Activated CD4-positive, CD25-positive, alpha-beta regulatory T cell treated with anti-CD3 and anti-CD28 coated beads, Interleukin-2, amount 50 U/mL, for 16 hours (primary cell): ENCODE measurements around the gene CARF.
"Not testable (repeated sequence)": the region's sequence is repeated elsewhere in the genome, so short reads cannot be mapped to it uniquely, and the experiment has no call there.

Experiments
- DNase-seq: peaks from one replicate; pipeline ENCODE4 v3.0.0-alpha.2; 2020; ENCODE audit warnings: low read depth, low spot score

The CARF gene, protein sequence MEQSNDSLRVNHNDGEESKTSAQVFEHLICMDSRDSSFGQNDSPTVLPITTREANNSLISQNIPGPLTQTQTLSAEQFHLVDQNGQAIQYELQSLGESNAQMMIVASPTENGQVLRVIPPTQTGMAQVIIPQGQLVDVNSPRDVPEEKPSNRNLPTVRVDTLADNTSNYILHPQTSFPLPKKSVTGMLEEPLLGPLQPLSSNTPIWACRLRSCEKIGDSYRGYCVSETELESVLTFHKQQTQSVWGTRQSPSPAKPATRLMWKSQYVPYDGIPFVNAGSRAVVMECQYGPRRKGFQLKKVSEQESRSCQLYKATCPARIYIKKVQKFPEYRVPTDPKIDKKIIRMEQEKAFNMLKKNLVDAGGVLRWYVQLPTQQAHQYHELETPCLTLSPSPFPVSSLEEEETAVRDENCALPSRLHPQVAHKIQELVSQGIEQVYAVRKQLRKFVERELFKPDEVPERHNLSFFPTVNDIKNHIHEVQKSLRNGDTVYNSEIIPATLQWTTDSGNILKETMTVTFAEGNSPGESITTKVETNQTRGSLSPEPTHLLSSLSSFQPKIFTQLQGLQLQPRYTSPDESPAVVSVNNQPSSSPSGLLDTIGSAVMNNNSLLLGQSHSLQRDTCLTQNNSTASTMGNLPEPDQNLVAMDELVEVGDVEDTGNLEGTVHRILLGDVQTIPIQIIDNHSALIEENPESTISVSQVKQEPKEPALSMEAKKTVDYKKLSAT

DNA sequence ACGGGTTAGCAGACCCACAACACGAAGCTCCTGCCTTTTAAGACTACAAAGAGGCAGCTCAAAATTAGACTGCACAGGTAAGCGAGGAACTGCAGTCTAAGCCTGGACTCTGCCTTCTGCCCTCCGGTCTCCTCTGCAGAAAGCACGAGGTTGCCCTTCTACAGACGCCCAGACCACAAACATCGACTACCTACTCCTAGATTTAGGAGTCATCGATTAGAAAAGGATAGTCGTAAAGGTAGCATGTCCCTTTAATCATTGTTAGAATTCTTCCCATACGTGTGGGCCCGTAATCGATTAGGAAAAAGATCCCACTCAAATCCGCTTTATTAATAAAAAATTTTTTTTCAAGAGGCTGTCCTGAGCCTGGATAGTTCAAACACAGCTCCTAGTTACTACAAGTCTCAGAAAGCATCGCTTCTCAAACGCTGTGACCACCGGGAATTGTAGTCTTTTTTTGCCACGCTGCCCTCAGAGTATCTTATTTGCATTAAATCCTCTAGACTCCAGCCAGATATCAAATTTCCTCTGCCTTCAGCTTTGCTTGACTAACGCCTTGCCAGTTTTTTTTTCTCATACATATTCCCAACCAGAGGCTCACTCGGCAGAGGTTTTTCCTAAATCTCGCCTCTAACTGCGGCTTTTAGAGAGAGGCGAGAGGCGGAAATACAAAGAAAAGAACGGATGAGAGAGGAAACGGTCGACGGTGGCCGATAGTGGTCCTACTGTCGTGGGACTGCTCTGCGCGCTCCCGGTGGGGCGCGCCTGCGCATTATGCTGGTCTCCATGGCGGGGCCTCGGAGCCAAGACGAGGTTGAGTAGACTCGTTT lies at the start of gene CARF, which contains the start of gene WDR12:
Gene CARF, plus strand, starts transcription at position 764 of the 830 bp plus-strand sequence. CDS start 29,628 bp downstream, outside the sequence.
Gene WDR12, minus strand, starts transcription at position 162 of the 830 bp plus-strand sequence. CDS start 197 bp downstream, outside the sequence.
- DNase-seq, result peak; percentile 80

DNA sequence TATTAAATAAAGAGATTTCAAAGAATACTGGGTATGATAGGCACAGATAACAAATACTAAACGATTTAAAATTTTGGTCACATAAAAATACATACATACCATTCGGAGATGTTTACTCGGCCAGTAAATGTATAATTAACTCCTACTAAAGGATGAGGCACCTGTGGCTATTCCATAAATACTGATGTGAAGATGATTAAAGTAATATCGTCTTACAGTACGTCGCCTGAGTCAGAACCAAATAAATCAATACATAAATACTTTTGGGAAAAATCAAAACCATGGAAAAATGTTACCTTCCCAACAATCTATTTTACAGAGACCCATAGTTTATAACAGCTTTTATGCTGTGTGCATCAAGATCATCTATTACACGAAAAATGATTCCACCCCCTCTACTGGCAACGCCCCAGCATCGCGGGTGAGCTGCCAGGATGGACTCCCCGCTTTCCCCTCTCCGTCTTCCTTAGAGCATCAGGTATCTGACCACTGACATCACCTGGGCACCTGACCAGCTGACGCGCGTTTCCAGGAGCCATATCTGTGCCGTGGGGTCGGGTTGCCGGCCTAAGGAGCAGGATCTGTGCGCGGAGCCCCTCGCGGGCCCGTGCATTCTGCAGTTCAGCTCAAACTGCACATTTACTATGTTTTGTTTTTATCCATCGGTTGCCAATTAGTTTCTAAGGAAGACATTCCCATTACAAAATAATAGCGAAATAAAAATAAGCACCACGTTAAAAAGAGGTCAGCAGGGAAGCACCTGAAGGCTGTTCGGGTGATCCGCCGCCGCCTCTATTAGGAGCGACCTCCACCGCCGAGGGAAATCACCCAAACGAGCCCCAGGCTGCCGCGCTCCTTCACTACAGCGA lies 41.4 kb upstream of the CARF start:
- DNase-seq, result peak; percentile 44

DNA sequence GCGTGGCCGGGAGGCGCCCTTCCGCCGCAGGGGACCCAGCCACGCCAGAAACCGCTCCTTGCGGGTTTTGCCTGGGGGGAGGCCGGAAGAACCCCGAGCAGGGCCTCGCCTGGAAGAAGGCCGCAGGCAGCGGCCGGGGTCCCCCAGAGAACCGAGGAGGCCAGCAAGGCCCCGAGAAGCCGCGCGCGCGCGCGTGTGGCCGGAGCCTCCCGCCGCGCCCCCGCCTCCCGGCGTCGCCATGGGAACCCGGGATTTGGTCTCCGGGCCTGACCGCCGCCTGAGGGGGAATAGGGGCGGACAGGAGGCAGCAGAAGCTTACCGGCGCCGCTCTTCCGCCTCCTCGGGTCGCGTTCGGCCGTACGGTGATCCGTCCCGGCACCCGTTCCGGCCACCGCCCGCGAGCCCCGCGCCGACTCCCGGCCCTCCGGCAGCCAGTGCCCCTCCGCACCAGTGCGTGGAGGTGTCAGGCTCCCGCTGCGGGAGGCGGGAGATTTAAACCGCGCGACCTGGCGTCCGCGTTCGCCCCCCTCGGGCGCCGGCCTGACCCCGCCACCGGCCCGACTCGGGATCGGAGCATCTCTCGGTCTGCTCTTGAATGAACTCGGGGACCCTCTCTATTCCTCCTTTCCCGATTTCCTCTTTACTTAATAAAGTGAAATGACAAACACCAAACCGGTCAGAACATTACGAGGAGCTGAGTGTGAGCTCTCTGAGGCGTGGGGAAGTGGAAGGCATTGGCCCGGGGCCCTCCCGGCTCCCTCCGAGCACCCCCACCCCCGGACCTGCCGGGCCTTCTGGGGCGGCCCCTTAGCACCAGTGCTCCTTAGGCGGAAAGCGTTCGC lies 40.6 kb upstream of the CARF start, which contains the start of gene ICA1L:
Gene ICA1L, minus strand, starts transcription at position 467 of the 842 bp plus-strand sequence. CDS start 42,757 bp downstream, outside the sequence.
- DNase-seq, result peak; percentile 27

DNA sequence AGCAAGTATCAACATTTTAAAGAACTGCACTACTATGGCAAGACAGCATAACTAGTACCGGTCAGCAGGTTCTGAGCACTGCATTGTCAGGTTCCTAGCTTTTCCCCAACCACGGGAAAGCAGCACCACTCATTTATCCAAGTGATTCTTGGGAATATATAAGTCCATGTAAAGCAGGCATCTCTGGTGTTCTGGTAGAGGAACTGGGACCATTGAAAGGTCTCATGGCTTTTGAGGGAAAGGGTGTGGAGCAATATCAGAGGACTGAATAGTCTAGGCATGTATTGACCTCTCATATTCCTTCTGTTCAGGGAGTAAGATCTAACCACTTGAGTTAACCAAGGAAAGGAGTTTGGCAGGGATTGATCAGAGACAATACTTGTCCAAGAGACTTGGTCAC lies 34.4 kb upstream of the CARF start:
- no peak for DNase-seq

DNA sequence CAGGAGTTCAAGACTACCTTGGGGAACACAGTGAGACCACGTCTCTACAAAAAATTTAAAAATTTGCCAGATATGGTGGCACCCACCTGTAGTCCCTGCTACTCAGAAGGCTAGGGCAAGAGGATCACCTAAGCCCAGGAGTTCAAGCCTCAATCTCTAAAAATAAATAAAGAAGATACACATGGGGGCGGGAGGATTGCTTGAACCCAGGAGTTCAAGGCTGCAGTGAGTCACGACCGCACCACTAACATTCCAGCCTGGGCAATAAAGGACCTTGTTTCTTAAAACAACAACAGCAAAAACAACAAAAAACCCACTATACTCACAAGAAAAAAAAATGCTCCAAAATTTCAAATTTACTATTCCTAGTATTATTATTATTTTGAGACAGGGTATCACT lies 30.5 kb upstream of the CARF start:
- no peak for DNase-seq

DNA sequence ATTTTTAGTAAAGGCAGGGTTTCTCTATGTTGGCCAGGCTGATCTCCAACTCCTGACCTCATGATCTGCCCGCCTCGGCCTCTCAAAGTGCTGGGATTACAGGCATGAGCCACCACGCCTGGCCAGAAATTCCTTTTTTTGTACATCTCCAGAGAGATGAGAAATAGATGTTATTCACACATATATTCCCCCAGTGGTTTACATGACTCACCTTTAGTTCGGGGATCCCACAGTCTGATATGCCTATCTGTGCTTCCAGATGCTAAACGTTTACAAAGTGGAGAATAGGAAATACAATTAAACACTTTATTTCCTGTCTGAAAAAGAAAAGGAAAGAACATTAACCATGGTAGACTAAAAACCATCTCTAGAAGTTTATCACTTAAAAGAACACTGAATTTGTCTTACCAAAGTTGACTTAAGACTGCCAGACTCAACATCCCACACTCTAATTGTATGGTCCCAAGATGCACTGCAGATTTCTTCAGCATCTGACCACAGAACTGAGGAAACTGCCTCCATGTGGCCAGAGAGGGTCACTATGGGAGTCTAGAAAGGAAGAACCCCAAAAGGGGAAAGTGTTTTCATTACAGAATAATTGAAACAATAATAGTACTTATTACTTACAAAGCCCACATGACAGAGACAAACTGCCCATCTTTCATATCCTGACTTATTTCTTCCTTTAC lies 27.9 kb upstream of the CARF start:
- no peak for DNase-seq

DNA sequence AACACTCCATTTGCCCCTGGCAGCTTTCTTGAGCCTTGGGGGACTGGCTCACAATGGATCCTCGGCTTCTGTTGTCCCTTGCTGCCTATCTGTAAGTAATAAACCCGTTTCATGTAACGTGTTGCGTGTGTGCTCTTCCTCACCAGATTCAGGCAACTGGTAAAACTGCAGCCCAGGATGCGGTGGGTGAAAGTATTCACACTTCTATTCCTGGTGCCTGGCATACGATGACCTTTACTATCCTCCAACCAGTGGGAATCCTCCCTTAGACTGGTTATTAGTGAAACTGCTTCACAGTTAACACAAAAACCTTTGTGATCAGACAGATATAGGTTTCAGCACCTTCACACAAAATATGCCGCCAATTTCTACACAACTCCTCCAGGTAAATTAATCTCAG lies 26.9 kb upstream of the CARF start:
- DNase-seq, result no peak

DNA sequence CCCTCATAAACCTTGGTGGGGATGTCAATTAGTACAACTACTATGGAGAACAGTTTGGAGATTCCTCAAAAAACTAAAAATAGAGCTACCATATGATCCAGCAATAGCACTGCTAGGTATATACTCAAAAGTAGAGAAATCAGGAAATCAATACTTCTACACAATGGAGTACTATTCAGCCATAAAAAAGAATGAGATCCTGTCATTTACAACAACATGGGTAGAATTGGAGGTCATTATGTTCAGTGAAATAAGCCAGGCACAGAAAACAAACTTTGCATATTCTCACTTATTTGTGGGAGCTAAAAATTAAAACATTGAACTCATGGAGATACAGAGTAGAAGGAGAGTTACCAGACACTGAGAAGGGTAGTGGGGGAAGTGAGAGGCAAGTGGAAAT lies 6.6 kb upstream of the CARF start:
- DNase-seq, result not testable (repeated sequence)

DNA sequence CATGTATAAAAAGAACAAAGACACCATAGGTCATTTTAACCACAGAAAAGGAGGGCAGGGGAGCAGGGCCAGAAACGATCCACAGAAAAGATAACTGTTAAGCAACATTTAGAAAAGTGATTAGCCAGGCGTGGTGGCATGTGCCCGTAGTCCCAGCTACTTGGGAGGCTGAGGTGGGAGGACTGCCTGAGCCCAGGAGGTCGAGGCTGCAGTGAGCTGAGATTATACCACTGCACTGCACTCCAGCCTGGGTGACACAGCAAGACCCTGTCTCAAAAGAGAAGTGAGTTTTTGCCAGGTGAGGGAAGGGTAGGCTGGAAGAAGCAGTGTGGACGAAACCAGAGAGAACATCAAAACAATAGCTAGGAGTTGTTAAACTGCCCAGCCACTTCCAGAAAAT lies 3.9 kb upstream of the CARF start:
- no peak for DNase-seq

DNA sequence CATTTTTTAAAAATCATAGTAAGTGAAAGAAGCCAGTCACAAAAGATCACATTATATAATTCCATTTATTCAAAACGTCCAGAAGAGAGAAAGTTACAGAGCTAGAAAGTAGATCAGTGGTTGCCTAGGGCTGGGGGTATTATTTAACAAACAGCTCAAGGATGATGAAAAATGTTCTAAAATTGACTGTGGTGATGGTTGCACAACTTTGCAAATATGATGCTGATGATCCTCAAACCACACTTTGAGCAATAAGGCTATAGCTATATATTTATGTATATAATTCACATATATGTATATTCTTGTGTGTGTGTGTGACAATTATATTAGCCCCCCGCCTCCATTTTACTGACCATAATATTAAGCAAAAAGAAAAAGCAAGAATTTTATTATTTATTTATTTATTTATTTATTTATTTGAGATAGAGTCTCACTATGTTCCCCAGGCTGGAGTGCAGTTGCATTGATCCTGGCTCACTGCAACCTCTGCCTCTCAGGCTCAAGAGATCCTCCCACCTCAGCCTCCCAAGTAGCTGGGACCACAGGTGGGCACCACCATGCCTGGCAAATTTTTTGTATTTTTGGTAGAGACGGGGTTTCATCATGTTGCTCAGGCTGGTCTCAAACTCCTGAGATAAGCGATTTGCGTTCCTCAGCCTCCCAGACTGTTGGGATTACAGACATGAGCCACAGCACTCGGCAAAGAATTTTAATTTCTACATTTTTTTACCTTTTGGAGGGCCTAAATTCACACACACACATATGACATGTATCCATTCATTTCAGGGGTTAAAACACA lies 2.5 kb upstream of the CARF start:
- no peak for DNase-seq

DNA sequence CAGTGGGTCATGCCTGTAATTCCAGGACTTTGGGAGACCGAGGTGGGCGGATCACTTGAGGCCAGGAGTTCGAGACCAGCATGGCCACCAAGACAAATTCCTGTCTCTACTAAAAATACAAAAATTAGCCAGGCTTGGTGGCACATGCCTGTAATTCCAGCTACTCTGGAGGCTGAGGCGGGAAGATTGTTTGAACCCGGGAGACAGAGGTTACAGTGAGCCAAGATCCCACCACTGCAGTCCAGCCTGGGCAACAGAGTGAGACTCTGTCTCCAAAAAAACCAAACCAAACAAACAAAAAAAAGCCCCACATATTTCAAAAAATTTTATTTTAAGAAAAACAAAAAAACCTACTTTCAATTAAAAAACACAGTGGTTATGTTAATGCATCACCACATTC lies 1.8 kb upstream of the CARF start:
- DNase-seq, result not testable (repeated sequence)

DNA sequence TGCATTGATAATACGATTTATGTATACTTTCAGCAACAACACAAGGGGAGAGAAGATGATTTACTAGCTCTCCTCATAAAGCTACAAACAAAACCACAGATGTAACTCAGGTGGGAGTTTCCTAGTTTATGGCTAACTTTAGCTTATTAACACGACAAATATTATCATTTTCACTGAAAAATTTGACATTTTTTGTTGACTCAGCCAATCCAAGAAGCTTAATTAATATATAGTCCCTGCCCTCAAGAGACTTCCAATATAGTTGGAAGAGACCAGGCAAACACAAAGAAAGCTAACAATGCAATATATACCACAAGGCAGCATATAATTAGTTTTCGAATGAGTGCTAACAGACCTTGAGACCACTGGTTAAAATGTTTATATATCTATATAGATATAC lies 1.4 kb upstream of the CARF start:
- DNase-seq, result no peak

DNA sequence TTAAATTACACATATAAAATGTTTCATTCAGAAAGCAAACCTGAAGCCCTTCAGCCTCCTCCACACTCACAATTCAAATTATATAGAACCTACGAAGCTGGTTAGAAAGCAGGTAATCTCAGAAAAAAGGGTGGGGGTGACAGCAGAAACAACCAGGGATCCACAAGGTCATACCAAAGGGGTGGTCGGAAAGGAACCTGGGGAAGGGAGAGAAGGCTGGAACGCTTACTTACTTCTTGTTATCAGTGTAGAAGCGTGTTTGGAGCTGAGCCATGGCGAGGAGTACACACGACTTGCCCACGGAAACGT lies 918 bp upstream of the CARF start:
- DNase-seq, result no peak

DNA sequence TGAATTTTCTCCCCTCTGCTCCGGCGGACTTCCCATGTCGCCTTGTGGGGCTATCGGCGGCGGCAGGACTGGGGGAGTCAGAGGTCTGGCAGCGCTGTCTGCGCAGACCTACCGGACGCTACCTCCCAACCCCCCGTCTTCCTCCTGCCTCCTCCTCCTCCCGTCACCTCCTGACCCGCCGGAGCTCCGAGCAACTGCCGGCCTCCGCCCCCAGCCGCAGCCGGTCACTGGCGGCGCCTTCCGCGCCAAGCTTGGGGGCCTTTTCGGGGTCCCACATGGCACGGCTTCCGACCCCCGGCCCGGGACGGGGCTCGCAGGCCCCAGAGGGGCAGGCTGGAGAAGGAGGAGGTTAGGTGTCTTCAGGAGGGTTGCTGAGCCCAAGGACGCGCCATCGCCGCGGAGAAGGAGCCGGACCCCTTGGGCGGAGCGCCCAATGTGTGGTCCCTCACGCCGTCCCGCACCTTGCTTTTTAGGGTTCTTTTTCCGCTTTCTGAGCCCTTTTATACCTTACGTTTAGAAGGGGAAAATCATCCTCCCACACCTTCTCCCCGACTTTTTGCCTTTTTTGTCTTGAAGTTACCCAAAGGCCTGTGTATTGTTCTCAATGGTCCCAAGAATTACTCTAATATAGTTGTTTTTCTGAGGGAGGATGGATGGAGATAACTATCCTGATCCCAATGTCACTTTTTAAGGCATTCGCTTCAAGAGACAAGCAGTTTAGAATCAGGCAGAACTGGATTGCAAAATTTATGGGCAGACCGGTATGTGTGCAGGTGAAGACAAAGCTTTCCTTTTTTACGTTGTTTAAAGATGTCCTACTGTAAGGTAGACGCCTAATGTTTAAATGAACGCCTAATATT lies 497 bp downstream of the CARF start:
- not testable (repeated sequence) for DNase-seq

DNA sequence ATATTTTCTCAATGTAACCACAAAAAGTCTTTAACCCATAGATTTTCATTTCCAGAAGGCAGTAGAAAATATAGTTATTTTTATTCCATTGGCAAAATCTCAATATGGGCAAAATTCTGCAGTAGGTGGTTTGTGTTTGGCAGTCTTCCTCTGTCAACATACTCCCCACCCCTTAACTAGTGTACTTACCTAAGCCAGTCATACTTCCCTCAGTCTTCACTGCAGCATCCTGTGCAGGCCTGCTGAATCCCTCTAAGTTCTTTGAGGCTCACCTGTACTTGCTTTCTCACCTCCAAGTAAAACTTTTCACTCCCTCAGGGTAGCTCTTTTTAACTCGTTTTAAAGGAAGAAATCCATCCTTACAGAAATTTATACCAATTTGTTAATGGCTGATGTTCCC lies 6.8 kb downstream of the CARF start:
- no peak for DNase-seq

DNA sequence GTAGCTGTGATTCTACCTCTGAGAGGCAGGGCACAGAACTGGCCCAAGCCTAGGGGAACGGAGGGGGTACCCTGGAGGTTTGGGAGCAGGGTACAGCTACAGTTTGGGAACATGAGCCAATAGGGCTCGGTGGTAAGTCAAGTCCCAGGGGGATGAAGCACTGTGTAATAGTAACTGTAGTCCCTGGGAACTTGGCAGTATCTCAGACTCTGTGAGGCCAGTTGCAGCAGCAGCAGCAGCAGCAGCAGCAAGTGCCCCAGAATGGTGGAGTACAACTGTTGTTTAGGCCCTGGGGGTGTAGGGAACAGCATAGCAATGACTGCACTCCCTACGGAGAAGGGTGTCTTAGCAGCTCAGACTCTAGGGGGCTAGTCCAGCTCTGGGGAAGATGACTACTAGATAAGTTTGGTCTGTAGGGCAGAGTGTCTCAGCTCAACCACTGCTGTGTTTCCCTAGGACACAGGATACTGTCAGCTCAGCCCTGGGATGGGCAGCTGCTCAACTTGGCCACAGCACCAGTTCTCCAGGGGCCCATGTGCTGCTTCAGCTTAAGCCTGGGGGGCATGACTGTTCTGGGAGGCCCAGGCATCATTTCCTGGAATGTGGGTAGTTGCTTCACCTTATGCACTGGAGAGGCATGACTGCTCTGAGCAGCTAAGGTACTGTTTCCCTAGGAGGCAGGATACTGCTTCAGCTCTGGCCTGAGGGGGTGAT lies 20.5 kb downstream of the CARF start:
- DNase-seq, result no peak

DNA sequence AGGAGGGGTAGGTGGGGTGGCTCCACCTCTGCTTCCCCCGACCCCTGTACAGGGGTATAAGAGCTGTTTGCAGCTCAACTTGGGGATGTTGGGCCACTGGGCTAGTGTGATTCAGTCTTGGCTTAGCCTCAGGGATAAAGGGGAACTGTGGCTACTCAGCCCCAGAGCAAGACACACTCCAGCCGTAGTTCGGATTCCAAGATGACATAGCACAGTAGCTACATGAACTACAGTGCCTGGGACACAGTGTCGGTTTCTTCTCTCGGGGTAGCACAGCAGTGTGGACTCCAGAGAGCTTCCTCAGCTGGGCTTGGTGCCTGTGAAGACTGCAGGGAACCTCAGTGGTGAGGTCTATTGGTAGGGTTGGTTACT lies 21.1 kb downstream of the CARF start:
- DNase-seq, result no peak
